OCI-M2 (cell line): ENCODE data around the gene EME2.

ENCODE experiments used
- DNase-seq: peaks from one replicate; lab custom pipeline; 2025; ENCODE audit not compliant: unreplicated experiment; lab: John Stamatoyannopoulos, UW

The EME2 gene

DNA sequence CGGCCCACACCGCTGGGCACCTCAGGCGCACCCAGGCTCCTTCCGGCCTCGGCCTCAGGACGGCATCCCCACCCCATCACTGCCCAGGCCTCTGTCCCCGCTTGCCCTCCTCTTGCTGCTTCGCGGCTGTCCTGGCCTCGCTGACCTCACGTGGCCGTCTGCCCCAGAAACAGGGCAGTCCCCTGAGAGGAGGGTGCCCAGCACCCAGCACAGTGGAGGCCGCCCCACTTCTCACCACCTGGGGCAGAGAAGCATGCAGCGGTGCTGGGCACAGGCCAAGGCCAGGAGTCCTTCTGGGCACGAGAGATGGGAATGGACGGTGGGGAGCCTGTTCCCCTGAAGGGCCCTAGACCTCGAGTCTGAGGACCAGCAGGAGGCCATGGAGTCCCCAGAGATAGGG, 45.1 kb downstream of the EME2 start:
- no peak for DNase-seq

- DNase-seq, result no peak
Measured at GRCh38 chr16:1818204-1818872, 45.7 kb downstream of the EME2 start.

DNA sequence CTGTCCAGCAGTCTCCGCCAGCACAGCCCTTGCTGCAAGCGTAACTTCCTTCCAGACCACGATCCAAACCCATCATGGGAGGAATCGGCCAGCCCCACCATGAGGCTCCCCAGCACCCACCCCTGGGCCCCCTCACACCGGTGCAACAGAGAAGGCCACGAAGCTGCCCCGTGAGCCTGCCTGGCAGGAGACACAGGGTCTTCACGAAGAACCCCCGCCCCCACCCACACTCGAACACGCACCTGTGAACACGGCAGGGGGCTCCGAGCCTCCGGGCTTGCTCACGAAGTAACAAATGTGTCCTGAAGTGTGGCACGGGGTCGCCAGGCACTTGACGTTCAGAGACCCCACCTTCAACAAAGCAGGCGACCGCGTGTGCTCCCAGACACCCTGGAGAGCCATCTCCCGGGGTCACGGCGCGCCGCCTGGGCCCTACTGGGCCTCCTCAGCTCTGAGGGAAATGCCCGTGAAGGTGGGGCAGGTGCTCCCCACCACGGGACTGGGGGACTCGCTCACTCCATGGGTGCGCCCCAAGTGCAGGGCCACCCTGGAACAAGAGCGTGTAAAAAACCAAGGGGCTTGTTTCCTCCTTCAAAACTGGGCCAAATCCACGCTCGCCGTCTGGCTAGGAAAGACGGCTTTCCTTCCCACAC, 46.4 kb downstream of the EME2 start:
- no peak for DNase-seq

- DNase-seq, result no peak
Measured at GRCh38 chr16:1819611-1820010, 47.0 kb downstream of the EME2 start.

DNA sequence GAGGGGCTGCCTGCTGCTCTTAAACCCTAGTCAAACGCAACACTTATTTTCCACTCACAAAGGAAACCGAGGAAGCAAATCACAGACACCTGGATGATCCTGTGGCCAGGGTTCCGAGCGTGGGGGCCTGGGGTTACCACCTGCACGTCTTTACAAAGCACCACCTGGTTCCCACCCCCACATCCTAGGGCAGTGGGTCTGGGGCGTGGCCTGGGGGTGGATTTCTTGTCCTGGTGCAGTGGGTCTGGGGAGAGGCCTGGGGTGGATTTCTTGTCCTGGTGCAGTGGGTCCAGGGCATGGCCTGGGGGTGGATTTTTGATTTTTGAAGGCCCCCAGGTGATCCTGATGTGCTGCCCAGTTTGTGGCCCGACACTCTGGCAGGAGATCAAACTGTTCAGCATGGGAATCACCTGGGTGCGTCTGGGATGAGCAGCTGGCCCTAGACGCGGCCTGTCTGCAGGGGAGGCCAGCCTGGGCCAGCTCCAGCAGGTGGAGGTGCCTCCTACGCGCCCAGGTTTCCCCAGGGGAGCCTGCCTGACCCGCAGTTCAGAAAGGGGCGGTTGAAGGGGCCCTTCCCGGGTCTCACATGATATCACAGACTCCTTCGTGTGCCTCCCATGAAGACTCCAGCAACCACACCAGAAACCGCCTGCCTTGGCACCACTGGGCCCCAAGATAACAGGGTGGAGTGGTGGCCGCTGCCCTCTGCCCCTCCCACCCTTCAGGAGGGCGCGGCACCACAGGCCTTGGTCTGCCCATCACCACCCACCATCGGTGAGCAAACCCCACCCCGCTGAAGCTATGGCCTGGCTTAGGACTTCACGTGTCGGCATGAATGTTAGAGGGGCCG, 47.7 kb downstream of the EME2 start:
- DNase-seq, result no peak

DNA sequence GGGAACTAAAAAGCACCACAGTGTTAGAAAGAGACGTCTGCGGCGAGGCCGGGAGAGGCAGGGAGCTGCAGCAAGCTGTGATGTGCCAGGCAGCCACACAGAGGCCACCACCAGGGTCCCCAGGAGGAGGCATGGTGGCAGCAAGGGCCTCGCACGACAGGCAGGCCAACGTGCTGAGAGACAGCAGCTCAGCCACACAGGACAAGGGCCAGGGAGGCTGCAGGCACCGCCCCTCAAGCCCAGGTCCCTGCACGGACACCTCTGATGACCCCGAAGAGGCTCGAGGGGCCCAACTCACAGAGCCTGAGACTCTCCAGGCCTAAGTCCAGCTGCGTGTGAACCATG, 48.3 kb downstream of the EME2 start:
- no peak for DNase-seq

GRCh38 chr16:1821861-1822611, 49.4 kb downstream of the EME2 start:
- DNase-seq, result no peak

DNA sequence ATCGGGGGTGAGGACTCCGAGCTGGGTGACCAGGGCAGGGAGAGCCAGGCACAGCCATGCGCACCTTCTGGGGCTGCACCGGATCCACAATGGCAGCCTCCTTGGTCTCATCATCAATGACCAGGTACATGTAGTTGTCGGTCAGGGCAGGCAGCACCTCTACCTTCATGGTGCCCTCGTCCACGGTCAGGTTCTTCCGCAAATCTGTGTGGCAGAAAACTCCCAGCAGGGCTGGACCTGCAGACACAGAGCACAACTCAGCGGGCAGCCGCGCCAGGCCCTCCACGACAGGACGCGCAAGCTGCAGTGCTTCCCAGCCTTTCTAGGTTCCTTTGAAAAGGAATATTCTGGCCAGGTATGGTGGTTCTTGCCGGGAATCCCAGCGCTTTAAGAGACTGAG, 50.2 kb downstream of the EME2 start:
- DNase-seq, result no peak

DNA sequence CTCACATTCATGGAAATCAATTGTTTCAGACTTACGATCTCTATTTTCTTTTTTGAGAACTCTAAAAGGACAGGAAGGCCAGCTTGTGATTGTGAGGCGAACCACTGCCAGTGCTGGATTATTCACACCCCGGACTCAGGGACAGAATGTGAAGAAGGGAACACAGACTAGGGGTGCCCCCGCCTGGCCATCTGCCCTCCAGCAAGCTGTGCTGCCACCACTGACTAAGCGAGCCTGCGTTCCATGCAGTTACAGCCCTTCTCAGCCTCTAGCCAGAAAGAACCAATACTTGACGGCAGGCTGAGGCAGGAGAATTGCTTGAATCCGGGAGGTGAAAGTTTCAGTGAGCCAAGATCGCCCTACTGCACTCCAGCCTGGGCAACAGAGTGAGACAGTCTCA, 51.2 kb downstream of the EME2 start:
- DNase-seq, result no peak

DNA sequence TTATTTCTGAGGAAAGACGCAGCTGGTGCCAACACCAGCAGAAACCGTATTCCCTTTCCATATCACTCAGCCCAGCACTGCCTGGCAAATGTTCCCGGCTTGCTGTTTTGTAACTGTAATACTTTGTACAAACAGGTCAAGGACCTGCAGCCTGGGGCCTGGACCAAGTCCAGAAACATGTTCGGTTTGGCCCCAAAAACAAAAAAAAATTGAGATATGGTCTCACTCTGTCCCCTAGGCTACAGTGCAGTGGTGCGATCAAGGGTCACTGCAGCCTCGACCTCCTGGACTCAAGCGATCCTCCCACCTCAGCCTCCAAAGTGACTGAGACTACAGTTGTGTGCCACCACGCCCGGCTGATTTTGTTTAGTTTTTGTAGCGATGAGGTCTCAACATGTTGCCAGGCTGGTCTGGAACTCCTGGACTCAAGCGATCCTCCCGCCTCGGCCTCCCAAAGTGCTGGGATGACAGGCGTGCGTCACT, 52.8 kb downstream of the EME2 start:
- no peak for DNase-seq
